ENCODE data around the gene SLC39A3. TPM values are rescaled to one million over a fixed set of nuclear protein-coding genes. Genes with fewer than 3 reads are reported as not detected.

Gene SLC39A3
- total RNA-seq, 1 experiment from 2014 or later, result 39.1 TPM

GRCh38 chr19:2777952-2778683, 38.3 kb upstream of the SLC39A3 start (continued):
- TF ChIP-seq ZBTB33 (IDR thresholded peaks at IDR 0.05; ENCODE audit: extremely low read depth, insufficient replicate concordance, low read length) (no peak), YY1 (IDR thresholded peaks at IDR 0.05; ENCODE audit: extremely low read depth, insufficient replicate concordance, low read depth, low read length) (no peak), ZFX (IDR thresholded peaks at IDR 0.05) (no peak), MAX (IDR thresholded peaks at IDR 0.05) (no peak), EGR1 (IDR thresholded peaks at IDR 0.05; ENCODE audit: low read depth) (no peak), ZNF274 (IDR thresholded peaks at IDR 0.05; ENCODE audit: low read depth, low read length) (no peak), RAD21 (IDR thresholded peaks at IDR 0.05; ENCODE audit: low read depth) (no peak)

GRCh38 chr19:2775556-2776430, 36.0 kb upstream of the SLC39A3 start:
- H3K4me2 ChIP-seq (ENCODE audit: low read length), result no peak overlapping the region

More at GRCh38 chr19:2775556-2776430, 36.0 kb upstream of the SLC39A3 start:
- TF ChIP-seq RAD21 (IDR thresholded peaks at IDR 0.05; ENCODE audit: low read depth) (no peak), TCF7L2 (IDR thresholded peaks at IDR 0.05; ENCODE audit: borderline replicate concordance, extremely low read depth, insufficient read depth, insufficient read length) (no peak), CTCF (IDR thresholded peaks at IDR 0.05 in 2 of 3, conservative IDR thresholded peaks at IDR 0.05 in 1 of 3; ENCODE audit: borderline replicate concordance in 1 of 3, insufficient read depth in 1 of 3, low read depth in 2 of 3, low read length in 2 of 3) (no peak), EZH2 (IDR thresholded peaks at IDR 0.05) (no peak)
- no peak overlapping the region for H3K9ac ChIP-seq (ENCODE audit: low read length)
- intact Hi-C loops (cut with micrococcal nuclease), result no loop called here
- H3K9me2 ChIP-seq (ENCODE audit: insufficient read depth), result no peaks in the 10 kb centered on the region
- H3K4me1 ChIP-seq (ENCODE audit: control insufficient read depth in 1 of 2, insufficient read depth in 2 of 2, low read length in 2 of 2), result no peaks in the 10 kb centered on the region
- no peaks in the 10 kb centered on the region; the same call in 1 of the 2 replicates for H4K20me1 ChIP-seq (ENCODE audit: insufficient read depth)
- no peaks in the 10 kb centered on the region for H3K27me3 ChIP-seq (ENCODE audit: insufficient read depth, low read length)
- BruUV-seq (replicated peaks), result no TSS peak
- ChIA-PET CTCF (no interaction called here), POLR2A (no interaction called here), RAD21 (ENCODE audit: low non-redundant PET in 1 of 2, low total read pairs in 2 of 2, uncharacterized antibody in 2 of 2, unreplicated experiment in 2 of 2) (no interaction called here)
- peaks cover 90% of the 10 kb centered on the region for H3K79me2 ChIP-seq (ENCODE audit: insufficient read depth, low read length)
- H3K27ac ChIP-seq (ENCODE audit: low read depth, low read length), result no peak overlapping the region
- H3K4me3 ChIP-seq (replicated peaks in 1 of 2; ENCODE audit: low read depth in 1 of 2, low read length in 2 of 2), result no peak overlapping the region
- no peaks in the 10 kb centered on the region for H3K9me3 ChIP-seq (ENCODE audit: control insufficient read depth in 1 of 2, insufficient read depth in 1 of 2, low read depth in 1 of 2, low read length in 2 of 2)
- peaks cover 5 to 25% of the 10 kb centered on the region in 2 experiments; a peak in 2 of 4 replicates for H3K36me3 ChIP-seq (ENCODE audit: control insufficient read depth in 1 of 2, insufficient read depth in 2 of 2, low read length in 2 of 2)
- DNase-seq (ENCODE audit: low read depth, low spot score) (no peak), ATAC-seq (no peak)
- no peak overlapping the region for H2AFZ ChIP-seq (ENCODE audit: low read depth, low read length, poor library complexity, severe bottlenecking)

Measured in HCT116 (cell line).